Astrocyte (in vitro differentiated cells and primary cell): ENCODE measurements around the gene ADRA2A. TPM values are rescaled to one million over a fixed set of nuclear protein-coding genes. Genes with fewer than 3 reads are reported as not detected.

Source experiments
- DNase-seq: peaks from one replicate; pipeline ENCODE4 v3.0.0-alpha.2; 2010; ENCODE audit warnings: low read depth
- FAIRE-seq: peaks from 2 replicates; lab custom pipeline; 2011; peaks lifted over from hg19 to GRCh38; lab: Jason Lieb, UNC
- H2AFZ ChIP-seq: 2 replicates; pipeline ENCODE4 v1.6.0; 2012; ENCODE audit warnings: low read depth, low read length, inconsistent platforms
- H3K27ac ChIP-seq: 2 replicates; pipeline ENCODE4 v1.5.1; 2011; ENCODE audit warnings: low read depth, low read length, inconsistent platforms
- H3K27me3 ChIP-seq: 2 replicates; pipeline ENCODE4 v1.6.0; 2011; ENCODE audit warnings: low read length, inconsistent platforms; ENCODE audit not compliant: insufficient read depth
- H3K36me3 ChIP-seq: 2 replicates; pipeline ENCODE4 v1.5.1; 2011; ENCODE audit warnings: low read length, inconsistent platforms; ENCODE audit not compliant: insufficient read depth
- H3K4me1 ChIP-seq: 2 replicates; pipeline ENCODE4 v1.5.1; 2011; ENCODE audit warnings: low read length, inconsistent platforms; ENCODE audit not compliant: insufficient read depth
- H3K4me2 ChIP-seq: 2 replicates; pipeline ENCODE4 v1.6.0; 2012; ENCODE audit warnings: low read length, inconsistent platforms
- H3K4me3 ChIP-seq: 2 replicates; pipeline ENCODE4 v1.5.1; 2011; ENCODE audit warnings: low read depth, mild to moderate bottlenecking, low read length, inconsistent platforms; ENCODE audit not compliant: insufficient read depth
- H3K79me2 ChIP-seq: 2 replicates; pipeline ENCODE4 v1.6.0; 2012; ENCODE audit warnings: mild to moderate bottlenecking, low read length, inconsistent platforms; ENCODE audit not compliant: insufficient read depth
- H3K9ac ChIP-seq: 2 replicates; pipeline ENCODE4 v1.6.0; 2012; ENCODE audit warnings: mild to moderate bottlenecking, low read length, inconsistent platforms
- H3K9me3 ChIP-seq: 2 replicates; pipeline ENCODE4 v1.5.1; 2012; ENCODE audit warnings: low read depth, mild to moderate bottlenecking, low read length, inconsistent platforms; ENCODE audit not compliant: insufficient read depth
- H4K20me1 ChIP-seq: 2 replicates; pipeline ENCODE4 v1.6.0; 2012; ENCODE audit warnings: low read length, inconsistent platforms; ENCODE audit not compliant: insufficient read depth
- H3K27ac Mint-ChIP-seq: one replicate; pipeline ENCODE4 v1.8.0; 2021; ENCODE audit warnings: mild to moderate bottlenecking, mixed read lengths; ENCODE audit not compliant: unreplicated experiment
- H3K27me3 Mint-ChIP-seq: one replicate; pipeline ENCODE4 v1.8.0; 2021; ENCODE audit warnings: low read depth, mixed read lengths; ENCODE audit not compliant: unreplicated experiment
- H3K36me3 Mint-ChIP-seq: one replicate; pipeline ENCODE4 v1.8.0; 2021; ENCODE audit warnings: low read depth, mixed read lengths; ENCODE audit not compliant: unreplicated experiment
- H3K4me1 Mint-ChIP-seq: one replicate; pipeline ENCODE4 v1.8.0; 2021; ENCODE audit warnings: low read depth, mixed read lengths; ENCODE audit not compliant: unreplicated experiment
- H3K4me3 Mint-ChIP-seq: one replicate; pipeline ENCODE4 v1.8.0; 2021; ENCODE audit warnings: mild to moderate bottlenecking, moderate library complexity, mixed read lengths; ENCODE audit not compliant: unreplicated experiment
- H3K9me3 Mint-ChIP-seq: one replicate; pipeline ENCODE4 v1.8.0; 2021; ENCODE audit warnings: mild to moderate bottlenecking, mixed read lengths; ENCODE audit not compliant: unreplicated experiment
- EZH2 ChIP-seq: IDR thresholded peaks from 2 replicates; pipeline ENCODE4 v1.6.1; 2012; ENCODE audit warnings: mild to moderate bottlenecking, low read length, inconsistent platforms; ENCODE audit not compliant: insufficient read depth
- total RNA-seq: library from RNA; stranded (reverse); gene quantifications from 2 replicates; pipeline ENCODE4 v1.2.1, GENCODE V29; 2021
- TF ChIP-seq, protein P1 (sequence below): IDR thresholded peaks from 2 replicates; pipeline ENCODE4 v1.5.1; 2011; ENCODE audit warnings: low read depth, mild to moderate bottlenecking, inconsistent platforms, low read length, moderate library complexity; ENCODE audit not compliant: insufficient read depth

ADRA2A gene
- total RNA-seq, 1 donor from 2014 or later, result 1.2 TPM

DNA sequence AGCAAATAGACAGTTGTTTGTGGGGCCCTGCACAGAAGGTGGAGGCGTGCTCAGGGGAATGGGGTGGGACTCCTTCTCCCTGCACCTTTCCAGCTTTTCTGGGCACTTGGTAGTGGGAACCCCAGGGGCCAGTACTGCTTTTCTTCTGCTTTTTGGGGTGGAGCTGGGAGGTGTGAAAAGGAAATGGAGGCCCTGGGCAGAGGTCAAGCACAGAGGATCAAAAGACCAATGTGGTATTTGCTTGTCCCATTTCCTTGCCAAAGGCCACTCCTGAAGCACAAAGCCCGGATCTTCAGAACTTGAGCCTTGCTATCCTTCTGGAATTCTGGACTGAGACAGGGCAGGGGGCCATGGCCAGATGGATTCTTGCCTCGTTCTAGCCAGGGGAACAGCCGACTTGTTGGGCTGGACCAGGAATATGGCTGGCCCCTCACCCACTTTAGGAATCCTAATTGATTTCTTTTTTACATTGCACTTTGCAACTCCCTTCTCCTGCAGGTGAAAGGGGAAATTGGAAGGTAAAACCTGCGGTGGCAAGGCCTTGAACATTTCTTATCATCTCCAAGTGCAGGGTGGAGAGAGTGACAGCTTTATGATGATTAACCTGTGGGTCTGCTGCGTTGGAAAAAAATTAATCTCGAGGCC lies 26.5 kb downstream of the ADRA2A start:
- H4K20me1 ChIP-seq, result no peaks in the 10 kb centered on the region
- no peaks in the 10 kb centered on the region for H3K9me3 ChIP-seq
- FAIRE-seq (no peak), DNase-seq (no peak)
- Mint-ChIP-seq H3K4me1 (no peaks in the 10 kb centered on the region), H3K9me3 (peaks cover 3% of the 10 kb centered on the region), H3K4me3 (no peak overlapping the region), H3K27ac (no peak overlapping the region), H3K27me3 (peaks cover 33% of the 10 kb centered on the region), H3K36me3 (no peaks in the 10 kb centered on the region)
- H3K4me2 ChIP-seq, result no peak overlapping the region
- H3K4me1 ChIP-seq, result no peaks in the 10 kb centered on the region
- H3K4me3 ChIP-seq, result no peak overlapping the region
- TF ChIP-seq, protein P1, sequence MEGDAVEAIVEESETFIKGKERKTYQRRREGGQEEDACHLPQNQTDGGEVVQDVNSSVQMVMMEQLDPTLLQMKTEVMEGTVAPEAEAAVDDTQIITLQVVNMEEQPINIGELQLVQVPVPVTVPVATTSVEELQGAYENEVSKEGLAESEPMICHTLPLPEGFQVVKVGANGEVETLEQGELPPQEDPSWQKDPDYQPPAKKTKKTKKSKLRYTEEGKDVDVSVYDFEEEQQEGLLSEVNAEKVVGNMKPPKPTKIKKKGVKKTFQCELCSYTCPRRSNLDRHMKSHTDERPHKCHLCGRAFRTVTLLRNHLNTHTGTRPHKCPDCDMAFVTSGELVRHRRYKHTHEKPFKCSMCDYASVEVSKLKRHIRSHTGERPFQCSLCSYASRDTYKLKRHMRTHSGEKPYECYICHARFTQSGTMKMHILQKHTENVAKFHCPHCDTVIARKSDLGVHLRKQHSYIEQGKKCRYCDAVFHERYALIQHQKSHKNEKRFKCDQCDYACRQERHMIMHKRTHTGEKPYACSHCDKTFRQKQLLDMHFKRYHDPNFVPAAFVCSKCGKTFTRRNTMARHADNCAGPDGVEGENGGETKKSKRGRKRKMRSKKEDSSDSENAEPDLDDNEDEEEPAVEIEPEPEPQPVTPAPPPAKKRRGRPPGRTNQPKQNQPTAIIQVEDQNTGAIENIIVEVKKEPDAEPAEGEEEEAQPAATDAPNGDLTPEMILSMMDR, result no peak
- no peak for TF ChIP-seq EZH2
- H3K27me3 ChIP-seq, result no peaks in the 10 kb centered on the region
- no peaks in the 10 kb centered on the region for H3K36me3 ChIP-seq
- no peak overlapping the region for H3K9ac ChIP-seq
- H3K27ac ChIP-seq, result no peak overlapping the region
- H3K79me2 ChIP-seq, result no peaks in the 10 kb centered on the region
- no peak overlapping the region for H2AFZ ChIP-seq

DNA sequence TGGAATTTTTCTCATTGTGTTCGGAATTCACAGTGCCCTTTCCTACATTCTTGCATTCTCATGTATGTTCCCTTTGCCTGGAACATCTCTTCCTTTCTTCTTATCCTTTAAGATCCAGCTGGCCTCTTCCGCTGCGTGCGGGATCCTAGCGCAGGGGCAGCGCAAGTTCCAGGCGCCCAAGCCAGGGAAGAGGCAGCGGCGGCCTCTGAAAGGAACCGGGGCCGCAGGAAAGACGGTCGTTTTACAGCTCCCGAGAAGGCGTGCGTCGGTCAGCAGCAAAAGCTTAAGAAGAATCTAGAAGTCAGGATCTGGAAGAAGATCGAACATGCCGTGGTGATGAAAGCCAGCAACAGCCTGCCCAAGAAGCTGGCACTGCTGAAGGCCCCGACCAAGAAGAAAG lies 28.0 kb downstream of the ADRA2A start:
- Mint-ChIP-seq H3K27me3 (peaks cover 33% of the 10 kb centered on the region), H3K4me1 (no peaks in the 10 kb centered on the region), H3K36me3 (no peaks in the 10 kb centered on the region), H3K9me3 (peaks cover 3% of the 10 kb centered on the region), H3K4me3 (no peak overlapping the region), H3K27ac (no peak overlapping the region)
- Histone ChIP-seq H3K36me3 (no peaks in the 10 kb centered on the region), H3K9ac (no peak overlapping the region), H3K27me3 (no peaks in the 10 kb centered on the region), H2AFZ (no peak overlapping the region), H3K4me1 (no peaks in the 10 kb centered on the region), H3K79me2 (no peaks in the 10 kb centered on the region), H3K9me3 (no peaks in the 10 kb centered on the region), H3K4me3 (no peak overlapping the region), H3K4me2 (no peak overlapping the region), H3K27ac (no peak overlapping the region), H4K20me1 (no peaks in the 10 kb centered on the region)
- FAIRE-seq (no peak), DNase-seq (no peak)
- TF ChIP-seq, protein P1, result no peak
- TF ChIP-seq EZH2, result no peak

DNA sequence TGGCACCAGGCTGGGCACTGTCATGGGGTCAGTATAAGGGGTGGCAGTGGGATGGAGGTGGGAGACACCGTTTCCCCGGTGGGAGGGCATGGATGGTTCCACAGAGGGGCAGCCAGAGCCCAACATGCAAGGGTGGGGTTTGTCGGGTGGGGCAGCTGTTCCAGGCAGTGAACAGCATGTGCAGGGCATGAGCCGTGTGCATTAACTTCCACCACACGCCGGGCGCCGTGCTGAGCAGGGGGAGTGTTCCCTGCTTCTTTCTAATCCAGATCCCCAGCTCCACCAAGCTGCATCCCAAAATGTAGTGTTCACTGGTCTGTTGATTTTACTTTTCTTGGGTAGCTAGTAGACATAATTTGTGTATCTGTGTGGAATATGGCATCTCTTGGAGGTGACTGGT lies 29.3 kb downstream of the ADRA2A start:
- no peaks in the 10 kb centered on the region for H4K20me1 ChIP-seq
- no peak overlapping the region for H2AFZ ChIP-seq
- Mint-ChIP-seq H3K27me3 (peaks cover 28% of the 10 kb centered on the region), H3K36me3 (no peaks in the 10 kb centered on the region), H3K4me1 (no peaks in the 10 kb centered on the region), H3K4me3 (no peak overlapping the region), H3K27ac (no peak overlapping the region), H3K9me3 (peaks cover 3% of the 10 kb centered on the region)
- H3K4me1 ChIP-seq, result no peaks in the 10 kb centered on the region
- no peak overlapping the region for H3K9ac ChIP-seq
- H3K36me3 ChIP-seq, result no peaks in the 10 kb centered on the region
- H3K27me3 ChIP-seq, result no peaks in the 10 kb centered on the region
- DNase-seq (no peak), FAIRE-seq (no peak)
- no peak overlapping the region for H3K4me3 ChIP-seq
- H3K79me2 ChIP-seq, result no peaks in the 10 kb centered on the region
- TF ChIP-seq, protein P1, result no peak
- TF ChIP-seq EZH2, result no peak
- H3K9me3 ChIP-seq, result no peaks in the 10 kb centered on the region
- H3K4me2 ChIP-seq, result no peak overlapping the region
- H3K27ac ChIP-seq, result no peak overlapping the region
